B cell (primary cell): ENCODE results near the gene ILDR1.

Experiments
- EZH2 ChIP-seq: IDR thresholded peaks from 2 replicates; pipeline ENCODE4 v1.6.1; 2012; ENCODE audit warnings: borderline replicate concordance, low read depth, mild to moderate bottlenecking, moderate library complexity, low read length; ENCODE audit not compliant: insufficient read depth, poor library complexity, severe bottlenecking
- TF ChIP-seq, protein P1 (sequence below): fragments of 200-600 bp; IDR thresholded peaks from one replicate; pipeline ENCODE4 v1.8.0; 2022; ENCODE audit warnings: antibody characterized with exemption, mild to moderate bottlenecking

- TF ChIP-seq, protein P1, sequence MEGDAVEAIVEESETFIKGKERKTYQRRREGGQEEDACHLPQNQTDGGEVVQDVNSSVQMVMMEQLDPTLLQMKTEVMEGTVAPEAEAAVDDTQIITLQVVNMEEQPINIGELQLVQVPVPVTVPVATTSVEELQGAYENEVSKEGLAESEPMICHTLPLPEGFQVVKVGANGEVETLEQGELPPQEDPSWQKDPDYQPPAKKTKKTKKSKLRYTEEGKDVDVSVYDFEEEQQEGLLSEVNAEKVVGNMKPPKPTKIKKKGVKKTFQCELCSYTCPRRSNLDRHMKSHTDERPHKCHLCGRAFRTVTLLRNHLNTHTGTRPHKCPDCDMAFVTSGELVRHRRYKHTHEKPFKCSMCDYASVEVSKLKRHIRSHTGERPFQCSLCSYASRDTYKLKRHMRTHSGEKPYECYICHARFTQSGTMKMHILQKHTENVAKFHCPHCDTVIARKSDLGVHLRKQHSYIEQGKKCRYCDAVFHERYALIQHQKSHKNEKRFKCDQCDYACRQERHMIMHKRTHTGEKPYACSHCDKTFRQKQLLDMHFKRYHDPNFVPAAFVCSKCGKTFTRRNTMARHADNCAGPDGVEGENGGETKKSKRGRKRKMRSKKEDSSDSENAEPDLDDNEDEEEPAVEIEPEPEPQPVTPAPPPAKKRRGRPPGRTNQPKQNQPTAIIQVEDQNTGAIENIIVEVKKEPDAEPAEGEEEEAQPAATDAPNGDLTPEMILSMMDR, result no peak
- TF ChIP-seq EZH2, result no peak
These were observed 19.4 kb downstream of the ILDR1 start for GRCh38 chr3:122002611-122003010.
